DMS53 treated with DMSO at 0.1 percent for 48 hours (cell line): ENCODE measurements around the gene ANXA2.

Source experiments
- DNase-seq: peaks from one replicate; lab custom pipeline; 2025; ENCODE audit not compliant: unreplicated experiment; lab: John Stamatoyannopoulos, UW

ANXA2 gene

DNA sequence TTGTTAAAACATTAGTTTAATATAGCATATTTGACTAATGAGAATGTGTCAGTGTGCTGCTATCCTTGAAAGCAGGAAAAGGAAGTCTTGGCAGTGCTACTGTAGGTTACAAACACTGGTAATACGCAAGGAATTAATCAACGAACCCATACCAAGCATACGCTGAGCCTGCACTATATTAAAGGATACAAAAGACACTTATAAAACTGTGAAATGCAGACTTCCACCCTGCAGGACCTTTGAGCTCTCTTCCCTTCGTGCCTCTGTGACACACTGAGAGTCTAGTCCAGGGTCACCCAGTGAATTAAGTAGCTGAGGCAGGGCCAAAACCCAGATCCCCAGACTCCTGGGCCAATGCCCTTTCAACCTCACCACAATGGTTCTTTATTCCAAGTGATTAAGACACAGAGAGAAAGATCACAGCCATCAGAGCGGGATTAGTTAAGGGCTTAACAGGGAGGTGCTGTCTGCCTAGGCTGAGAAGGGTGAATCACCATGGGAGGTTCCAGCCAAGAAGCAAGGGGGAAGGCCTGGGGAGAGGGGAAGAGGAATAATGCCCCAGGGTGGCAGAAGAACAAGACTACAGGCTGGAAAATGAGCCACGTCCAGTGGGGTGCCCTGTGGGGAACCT is 6.8 kb downstream of the ANXA2 start:
- DNase-seq: no peak

DNA sequence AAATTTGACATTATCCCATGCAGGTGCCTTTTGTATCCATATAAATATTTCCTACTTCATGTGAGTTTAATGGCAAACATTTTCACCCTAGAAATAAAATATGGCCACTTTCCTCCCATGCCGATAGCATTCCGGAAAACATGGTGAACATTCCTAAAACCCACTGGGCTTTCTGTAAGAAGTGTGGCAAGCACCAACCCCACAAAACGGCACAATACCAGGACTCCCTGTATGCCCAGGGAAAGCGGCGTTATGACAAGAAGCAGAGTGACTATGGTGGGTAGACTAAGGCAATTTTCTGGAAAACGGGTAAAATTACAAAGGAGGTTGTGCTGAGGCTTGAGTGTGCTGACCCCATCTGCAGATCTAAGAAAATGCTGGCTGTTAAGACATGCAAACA is 7.6 kb downstream of the ANXA2 start:
- no peak for DNase-seq

DNA sequence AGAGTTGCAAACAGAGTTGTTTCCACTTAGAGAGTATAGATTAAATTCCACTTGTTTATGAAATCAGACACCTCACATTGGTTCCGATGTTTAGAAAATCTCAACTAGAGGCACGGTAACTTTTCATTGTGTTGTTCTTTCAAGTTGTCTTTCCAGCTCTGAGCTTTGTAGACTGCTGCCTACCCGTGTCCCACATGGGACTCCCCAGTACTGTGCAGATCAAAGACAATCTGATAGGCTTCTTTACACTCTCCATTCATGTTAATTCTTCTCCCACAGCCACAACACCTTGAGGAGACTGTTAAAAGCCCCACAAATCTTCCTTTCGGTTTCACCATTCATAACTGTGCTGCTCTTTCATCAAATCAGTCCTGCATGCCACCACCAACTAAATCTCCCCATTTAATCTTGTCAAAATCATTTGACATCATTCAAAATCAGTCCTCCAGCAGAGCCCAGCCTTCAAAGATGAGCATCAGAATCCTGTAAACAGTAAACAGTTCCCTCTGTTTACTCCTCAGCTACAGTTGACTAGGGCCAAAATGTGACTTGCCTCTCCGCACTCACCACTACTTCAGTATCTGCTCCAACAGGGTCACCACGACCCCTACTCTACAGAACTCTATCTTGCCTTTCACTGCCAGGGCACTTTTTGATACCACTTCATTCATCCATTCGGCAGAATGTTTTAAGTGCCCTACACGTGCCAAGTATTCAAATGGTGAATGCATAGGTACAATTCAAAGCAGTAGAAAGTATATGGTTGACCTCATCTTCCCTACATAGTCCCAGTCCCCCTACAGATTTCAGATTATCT is 8.3 kb downstream of the ANXA2 start:
- no peak for DNase-seq

DNA sequence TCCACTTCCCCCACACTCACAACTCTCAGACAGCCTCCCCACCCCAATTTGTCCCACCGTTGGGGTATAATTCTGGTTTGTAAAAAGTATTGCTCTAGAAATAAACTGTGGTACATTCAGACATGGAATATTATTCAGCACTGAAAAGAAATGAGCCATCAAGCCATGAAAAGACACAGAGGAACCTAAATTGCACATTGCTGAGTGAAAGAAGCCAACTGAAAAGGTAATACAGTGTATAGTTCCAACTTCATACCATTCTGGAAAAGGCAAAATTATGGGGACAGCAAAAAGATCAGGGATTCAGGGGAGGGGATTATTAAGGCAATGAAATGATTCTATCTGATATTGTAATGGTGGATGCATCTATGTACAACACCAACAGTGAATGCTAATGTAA is 10.5 kb downstream of the ANXA2 start:
- DNase-seq: no peak

DNA sequence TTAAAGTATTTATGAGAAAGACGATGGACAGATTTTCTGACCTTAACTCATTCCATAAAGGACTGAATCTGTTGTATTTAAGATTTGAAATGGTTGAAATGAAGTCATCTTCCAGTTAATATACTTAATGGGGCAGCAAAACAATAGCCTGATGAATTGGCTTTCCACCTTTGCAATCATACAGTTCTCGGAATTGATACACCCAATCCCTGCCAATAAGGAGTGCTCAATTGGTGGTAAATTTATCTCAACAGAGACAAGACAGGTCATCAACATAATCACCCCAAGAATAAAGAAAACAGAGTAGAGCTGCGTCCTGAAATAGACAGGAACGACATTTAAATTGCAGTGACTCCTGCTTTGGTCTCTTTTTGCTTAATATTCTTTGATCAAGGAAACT is 11.2 kb downstream of the ANXA2 start:
- DNase-seq: no peak

DNA sequence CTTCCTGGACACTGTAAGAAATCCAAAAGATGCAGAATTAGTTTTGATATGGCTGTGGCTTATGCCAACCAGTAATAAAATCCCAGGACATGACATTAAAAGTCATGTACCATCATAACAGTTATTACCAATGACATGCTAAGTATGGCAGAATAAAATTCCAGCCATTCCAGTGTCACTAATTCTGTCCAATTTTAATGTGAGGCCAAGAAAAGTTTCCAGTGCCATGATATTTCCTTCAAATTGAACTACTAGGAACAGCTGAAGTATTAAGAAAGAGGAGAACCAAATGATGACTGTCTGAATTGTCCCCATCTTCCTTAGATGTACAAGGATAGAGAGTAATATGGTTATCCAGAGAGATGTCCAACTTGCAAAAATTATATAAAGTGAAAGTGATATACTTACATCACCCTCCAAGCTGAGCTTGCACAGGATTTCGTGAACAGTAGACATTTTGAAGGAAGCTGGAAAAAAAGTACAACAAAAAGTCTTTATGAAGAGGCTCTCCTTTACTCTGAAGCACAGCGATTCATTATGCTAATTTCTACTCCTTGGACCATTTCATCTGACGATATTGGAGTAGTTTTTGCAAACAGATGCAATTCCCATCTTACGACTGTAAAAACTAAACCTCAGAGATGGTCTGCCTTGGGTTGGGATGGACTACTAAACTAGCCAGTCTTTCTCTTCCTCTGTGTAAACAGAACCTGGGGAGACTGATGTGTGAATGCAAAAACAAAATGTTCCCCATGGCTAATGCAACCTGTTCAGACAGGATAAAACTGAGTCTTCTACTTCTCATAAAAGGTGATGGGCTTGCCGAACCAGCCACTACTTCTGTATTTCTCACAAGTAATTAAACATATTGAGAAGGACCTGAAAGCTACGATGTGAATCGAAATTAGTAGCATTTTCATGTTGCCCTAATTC is 11.9 kb downstream of the ANXA2 start:
- no peak for DNase-seq

DNA sequence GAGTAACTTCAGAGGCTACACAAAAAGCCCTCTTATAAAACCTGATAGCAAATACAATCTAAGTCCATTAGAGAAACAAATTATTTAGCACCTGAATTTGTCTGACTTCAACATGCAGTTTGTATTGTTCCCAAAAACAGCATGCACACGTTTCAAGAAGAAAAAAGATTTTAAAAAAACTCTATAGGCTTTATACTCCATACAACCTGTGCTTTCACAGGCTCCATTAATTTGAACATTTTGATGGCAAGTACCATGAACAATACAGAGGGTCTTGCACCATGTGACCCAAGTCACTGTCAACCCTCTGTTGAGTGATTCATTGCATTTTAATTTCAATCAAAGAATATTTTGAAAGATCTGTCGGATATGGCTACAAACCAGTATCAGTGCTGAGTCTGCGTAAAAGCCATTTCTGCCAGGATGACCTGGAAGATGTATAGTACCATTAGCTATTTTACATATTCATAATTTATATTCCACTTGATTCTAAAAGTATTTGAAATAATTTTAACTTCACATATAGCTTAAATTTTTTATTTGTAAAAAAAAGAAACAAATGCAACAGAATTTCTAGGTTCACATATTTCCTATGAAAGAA is 13.2 kb downstream of the ANXA2 start:
- DNase-seq: no peak

DNA sequence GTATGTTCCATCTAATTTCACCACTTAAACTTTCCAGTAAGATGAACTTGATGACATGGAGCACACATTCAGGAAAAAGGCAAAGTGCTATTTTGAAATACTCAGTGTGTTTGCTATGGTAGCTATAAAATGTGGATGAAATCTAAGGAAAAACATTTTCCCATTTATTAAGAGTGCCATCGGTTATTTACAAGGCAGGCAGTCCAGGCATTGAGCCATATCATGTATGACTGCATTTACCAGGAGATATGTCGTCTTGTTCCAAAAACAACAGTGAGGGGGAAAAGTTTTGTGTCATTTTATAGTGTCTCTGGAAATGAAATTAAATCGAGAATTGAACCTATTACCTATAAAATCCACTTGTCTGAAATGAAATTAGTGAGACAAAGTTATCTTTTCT is 13.7 kb downstream of the ANXA2 start:
- DNase-seq: no peak

DNA sequence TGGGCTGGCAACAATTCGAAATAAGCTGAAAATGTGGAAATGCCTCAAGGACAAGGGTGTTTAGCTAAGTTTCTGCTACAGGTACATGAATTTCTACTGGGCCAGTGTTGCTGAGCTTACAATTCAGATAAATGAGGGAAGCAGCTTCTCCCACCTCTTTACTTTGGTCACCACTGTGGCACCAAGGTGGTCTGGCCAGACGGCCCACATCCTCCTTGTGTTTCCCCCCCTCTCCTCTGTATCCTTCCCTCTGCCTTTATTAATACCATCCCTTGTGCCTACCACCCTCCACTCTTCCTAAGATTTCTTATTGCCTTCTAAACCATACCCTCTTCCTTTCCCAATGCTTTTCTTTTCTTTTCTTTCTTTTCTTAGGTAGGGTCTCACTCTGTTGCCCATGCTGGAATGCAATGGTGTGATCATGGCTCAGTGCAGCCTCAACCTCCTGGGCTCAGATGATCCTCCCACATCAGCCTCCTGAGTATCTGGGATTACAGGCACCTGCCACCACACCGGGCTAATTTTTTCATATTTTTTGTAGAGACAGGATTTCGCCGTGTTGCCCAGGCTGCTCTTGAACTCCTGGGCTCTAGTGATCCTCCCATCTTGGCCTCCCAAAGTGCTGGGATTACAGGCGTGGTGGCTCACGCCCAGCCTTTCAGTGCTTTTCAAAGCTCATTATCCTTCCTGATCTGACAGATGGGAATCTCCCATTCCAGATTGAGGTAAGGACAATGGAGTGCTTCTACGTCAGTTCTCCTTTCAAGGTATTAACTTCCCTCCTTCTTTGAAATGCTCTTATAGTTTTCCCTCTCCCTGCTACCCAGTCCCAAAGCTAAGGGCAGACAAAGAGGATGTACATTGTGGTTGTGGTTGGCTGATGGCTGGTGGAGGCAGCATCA is 14.8 kb downstream of the ANXA2 start:
- no peak for DNase-seq

DNA sequence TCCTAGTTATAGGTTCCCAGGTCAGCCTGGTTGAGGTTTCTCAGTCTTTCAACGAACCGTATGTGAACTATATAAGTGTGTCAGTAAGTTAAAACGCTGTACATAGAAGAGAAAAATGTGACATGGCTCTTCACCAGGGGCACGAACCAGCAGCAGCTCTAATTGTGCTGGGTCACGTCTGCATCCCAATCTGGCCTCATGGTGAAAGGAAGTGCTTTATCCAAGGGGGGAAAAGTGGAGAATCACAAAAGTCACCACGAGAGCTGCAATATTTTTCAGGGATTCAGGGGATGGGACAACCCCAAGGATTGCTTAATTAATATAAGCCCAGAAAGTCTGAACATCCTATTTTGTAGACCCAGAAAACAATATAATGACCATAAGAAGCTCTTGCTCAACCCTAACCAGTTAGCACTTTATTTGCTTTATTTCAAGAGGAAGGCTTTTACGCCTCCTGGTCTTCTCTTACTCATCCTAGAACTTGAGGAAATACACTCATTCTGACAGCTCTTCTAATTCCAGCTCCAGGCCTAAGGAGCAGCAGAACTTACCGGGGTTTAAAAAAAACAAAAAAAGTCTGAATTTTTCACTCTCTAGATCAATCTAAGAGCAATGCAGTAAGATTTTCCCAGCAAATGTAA is 16.5 kb downstream of the ANXA2 start:
- no peak for DNase-seq

DNA sequence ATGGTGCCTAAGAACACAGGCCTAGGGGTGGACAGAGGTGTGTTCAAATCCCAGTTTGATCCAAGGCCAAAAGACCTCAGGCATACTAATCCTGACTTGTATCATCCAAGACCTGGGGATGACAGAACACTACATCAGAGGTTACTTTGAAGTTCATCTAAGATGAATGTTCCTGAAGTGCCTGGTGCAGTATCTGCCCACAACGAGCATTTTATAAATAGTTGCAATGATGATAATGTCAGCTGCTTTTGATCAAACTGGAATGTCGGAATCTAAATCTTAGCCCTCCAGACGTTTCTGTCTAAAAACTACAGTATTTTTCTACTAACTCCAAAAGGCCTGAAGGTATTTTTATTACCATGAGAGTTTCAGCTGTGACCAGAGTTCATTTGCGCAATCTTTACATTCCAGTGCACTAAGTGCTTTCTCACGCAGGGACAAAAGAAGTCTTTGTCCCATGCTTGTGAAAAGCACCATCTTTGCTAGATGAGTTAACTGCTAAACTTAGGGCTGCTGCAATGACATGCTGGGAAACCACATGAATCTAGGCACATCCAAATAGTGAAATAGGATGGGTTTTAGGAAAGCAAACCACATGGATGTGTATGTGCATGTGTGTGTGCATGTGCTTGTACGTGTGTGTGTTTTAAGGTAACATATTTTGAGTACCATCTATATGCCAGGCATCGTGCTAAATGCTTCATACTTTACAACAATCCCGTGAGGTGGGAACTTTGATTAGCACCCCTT is 18.1 kb downstream of the ANXA2 start:
- DNase-seq: no peak

DNA sequence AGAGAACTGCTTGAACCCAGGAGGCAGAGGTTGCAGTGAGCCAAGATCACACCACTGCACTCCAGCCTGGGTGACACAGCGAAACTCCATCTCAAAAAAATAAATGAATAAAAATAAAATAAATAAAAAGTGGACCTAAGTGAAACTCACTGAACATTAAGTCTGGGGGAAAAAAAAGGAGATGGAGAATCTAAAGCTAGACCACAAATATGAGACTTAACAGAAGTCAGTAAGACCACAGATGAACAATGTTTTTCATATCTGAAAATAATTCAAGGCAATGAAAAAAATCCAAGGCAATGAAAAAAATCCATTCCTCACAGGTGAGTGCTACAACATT is 18.6 kb downstream of the ANXA2 start:
- no peak for DNase-seq

DNA sequence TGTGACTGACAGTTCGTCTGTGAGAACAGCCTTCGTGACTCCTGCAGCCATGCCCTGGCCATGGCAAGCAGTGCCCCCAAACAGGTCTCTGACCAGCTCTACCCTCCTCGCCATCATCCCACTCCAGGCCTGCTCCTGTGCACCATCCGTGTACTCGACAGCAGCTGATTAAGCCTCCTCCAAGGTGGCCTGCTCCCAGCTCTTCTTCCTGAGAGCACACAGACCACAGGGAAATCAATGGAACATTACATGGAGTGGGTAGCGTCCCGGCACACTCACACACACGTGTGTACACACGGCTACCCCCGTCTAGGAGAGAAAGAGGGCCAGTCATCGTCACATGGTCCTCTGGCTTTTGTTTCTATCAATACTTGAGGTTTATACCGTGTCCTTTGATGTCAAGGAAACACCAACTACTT is 21.1 kb downstream of the ANXA2 start:
- DNase-seq: peak; percentile 49

DNA sequence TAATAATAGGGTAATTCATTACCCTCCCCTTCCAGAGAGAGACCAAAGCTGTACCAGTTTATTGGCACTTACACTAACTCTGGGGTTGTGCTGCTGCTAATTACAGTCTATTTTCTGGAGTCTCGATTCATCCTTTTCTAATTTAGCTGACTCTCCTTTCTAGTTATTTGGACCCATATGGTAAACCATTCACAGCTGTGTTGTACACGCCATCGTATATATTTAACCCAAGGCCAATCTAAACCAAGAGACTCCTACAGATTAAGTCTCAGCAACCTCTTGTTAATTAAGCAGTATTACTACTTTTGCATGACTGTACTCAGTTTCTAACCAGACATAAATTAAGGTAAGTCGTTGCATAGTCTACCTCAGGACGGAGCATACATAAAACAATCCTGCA is 22.5 kb downstream of the ANXA2 start:
- no peak for DNase-seq

DNA sequence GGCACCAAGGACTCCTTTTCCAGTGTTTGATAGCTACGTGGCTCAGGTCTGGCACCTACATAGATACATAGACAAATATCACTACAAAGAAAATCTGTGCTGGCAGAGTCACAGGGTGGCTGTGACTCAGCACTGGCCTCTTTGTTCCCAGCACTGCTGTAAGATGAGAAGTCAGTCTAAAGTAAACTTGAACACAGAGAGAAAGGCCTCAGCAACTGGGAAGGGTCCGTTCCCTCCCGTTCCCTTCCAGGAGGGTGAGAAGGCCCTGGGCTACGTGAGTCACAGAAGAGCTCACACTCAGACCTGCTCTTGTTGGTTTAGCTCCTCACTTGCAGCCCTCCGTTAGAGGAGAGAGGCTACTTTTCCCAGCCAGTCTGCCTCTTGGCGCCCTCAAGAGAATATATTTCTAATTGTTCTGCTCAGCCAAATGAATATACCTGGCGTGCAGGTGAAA is 23.1 kb downstream of the ANXA2 start:
- DNase-seq: peak; percentile 74

DNA sequence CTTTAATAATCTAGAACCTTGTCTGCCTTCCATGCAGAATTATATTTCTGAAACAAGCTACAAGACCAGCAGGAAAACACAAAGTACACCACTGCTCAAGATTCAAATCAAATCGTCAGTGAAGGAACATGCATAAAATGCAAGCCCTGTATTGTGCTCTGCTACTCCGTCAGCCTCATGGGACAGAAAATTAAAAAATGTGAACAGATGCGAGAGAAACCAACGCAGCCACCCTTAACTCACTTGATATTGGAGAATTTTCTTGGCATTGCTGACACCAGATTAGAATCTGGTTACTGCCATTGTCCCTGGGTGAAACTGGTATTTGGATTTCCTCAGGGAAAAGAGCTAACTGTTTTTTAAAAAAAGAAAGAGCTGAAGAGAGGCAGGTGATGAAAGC is 23.6 kb downstream of the ANXA2 start:
- DNase-seq: no peak

DNA sequence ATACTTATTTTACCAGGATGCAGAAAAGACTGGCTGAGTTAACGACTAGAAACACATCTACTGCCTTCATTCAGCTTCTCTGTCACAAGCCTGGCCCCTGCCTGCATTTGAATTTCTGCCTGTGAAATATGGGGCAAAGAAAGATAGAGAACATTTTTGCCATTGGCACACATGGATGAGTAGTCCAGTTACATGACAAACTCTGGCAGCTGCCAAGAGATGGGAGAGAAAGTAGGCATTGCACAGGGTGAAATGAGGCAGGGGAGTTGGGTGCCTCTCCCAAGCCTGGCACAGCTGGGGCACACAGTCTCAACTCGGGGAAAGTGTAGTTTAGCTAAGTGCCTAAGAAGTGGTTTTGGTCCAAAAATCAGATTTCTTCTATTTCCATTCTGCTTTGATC is 24.0 kb downstream of the ANXA2 start:
- DNase-seq: no peak

DNA sequence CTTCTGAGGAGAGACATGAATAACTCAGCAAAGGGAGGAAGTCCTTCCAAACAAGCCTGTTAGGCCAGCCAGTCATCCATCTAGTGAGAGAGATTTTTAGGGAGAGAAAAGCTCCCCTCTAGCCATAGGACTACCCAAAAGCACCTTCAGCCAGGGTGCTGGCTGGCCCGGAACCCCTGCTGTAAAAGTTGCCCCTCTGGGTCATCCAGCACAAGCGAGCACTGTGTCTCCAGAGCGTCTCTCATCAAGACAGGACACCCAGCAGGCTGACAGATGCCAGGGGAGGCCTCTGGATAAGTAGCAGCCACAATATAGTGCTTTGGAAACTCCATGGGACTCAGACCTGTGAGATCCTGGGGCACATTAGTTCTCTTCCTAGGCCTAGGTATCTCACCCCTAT is 24.5 kb downstream of the ANXA2 start:
- DNase-seq: no peak

DNA sequence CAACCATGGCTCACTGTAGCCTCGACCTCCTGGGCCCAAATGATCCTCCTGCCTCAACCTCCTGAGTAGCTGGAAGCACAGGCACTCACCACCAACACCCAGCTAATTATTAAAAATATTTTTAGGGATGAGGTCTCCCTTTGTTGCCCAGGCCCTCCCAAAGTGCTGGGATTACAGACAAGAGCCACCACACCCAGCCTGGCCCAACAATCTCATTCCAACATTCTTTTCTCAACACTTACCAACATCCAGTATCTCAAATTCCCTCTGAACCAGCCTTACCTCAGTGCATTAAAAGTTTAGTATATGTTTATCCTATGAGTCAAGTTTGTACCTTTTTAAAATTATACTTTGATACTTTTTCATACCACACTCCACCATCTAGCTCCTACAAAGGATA is 25.0 kb downstream of the ANXA2 start:
- DNase-seq: no peak
